Activated gamma-delta T cell (primary cell): ENCODE results near the gene RPL6.
"Not testable (repeated sequence)": the region's sequence is repeated elsewhere in the genome, so short reads cannot be mapped to it uniquely, and the experiment has no call there.

Experiments
- DNase-seq: peaks from one replicate; lab custom pipeline; 2025; lab: John Stamatoyannopoulos, UW

The RPL6 gene

DNA sequence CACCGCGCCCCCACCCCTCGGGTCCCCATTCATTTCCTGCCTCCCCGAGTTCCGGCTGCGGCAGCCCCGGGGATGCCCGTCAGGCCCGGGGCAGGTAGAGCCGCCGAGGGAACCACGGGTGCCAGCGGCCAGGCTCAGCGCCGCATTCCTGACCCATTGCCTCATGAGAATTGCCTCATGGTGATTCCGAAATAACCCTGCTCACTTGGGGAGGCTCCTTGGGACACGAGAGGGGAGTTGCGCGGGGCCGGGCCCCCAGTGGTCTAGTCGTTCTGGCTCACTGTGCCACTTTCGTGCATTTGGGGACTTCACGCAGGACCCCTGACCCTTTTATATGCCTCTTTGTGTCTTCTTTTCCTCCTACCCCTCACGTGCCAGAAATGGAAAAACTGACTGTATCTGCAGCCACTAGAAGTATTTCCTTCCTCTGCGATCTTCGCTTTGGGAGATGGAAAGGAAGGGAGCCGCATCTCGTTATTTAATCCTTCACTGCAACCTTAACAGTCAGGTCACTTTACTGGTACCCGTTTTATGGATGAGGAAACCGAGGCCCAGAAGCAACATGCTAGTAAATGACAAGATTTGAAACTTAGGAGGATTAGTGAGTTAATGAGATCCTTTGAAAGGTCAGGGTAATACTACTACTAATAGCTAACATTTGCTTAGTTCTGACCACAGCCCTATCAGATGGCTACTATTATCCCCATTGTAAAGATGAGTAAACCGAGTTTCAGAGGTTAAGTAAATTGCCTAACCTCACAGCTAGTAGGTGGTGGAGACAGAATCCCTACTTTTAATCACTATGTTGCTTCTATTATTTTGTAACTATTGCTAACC, 10.1 kb upstream of the RPL6 start:
- no peak for DNase-seq

GRCh38 chr12:112418608-112419296, 9.3 kb upstream of the RPL6 start, which contains the start of gene PTPN11:
Gene PTPN11 (plus strand): TSS chr12:112418947. CDS start chr12:112419112, 165 bp downstream.
- DNase-seq = peak; percentile 89

DNA sequence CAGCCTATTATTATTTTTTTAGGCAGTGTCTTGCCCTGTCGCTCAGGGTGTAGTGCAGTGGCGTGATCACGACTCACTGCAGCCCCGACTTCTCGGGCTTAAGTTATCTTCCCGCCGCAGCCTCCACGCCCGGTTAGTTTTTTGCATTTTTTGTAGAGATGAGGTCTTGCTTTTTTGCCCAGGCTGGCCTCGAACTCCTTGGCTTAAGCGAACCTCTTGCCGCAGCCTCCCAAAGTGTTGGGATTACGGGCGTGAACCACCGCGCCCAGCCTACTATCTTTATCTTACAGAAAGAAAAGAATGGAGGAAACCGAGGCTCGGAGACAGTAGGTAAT, 8.8 kb upstream of the RPL6 start:
- no peak for DNase-seq

GRCh38 chr12:112415457-112415856, 6.1 kb upstream of the RPL6 start:
- not testable (repeated sequence) for DNase-seq

DNA sequence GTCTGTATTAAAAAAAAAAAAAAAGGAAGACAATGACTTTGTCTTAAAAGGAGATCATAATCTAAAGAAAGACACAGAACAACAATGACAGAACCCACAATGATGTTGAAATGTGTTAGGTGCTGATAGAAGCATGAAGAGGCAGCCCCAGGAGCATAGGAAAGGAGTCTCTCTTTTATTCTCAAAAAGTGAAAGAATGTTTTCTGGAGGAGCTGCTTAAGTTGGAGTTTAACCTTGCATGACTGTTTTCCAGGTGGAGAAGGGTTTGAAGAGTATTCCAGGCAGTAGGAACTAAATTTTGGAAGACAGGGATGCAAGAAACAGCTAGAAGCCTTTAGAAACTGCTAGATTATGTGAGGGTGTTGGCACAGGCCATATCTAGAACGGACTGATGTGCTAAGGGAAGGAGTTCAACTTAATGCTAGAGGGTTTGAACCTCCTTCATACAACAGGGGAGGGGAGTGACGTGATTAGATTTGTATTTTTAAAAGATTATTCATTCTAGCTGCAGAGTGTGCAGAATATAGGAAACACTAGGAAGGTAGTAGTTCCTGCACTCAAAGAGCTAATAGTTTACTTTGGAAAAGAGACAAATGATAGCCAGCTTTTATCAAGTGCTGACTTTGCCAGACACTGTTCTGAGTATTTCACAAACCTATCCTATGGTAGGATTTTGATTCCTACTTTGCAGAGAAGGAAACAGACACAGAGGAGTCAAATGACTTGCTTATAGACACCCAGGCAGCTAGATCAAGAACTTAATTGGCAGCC, 4.6 kb upstream of the RPL6 start:
- no peak for DNase-seq

DNA sequence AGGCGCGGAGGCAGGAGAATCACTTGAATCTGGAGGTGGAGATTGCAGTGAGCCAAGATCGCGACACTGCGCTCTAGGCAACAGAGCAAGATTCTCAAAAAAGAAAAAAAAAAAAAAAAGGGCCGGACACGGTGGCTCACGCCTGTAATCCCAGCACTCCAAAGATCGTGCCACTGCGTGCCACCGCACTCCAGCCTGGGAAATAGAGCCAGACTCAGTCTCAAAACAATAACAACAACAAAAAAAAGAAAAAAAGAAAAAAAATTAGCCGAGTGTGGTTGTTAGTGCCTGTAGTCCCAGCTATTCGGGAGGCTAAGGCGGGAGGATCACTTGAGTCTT, 470 bp upstream of the RPL6 start:
- DNase-seq = no peak

- DNase-seq = no peak
Measured at GRCh38 chr12:112408621-112409020, 784 bp downstream of the RPL6 start.

GRCh38 chr12:112407683-112408082, 1.7 kb downstream of the RPL6 start:
- DNase-seq = not testable (repeated sequence)

DNA sequence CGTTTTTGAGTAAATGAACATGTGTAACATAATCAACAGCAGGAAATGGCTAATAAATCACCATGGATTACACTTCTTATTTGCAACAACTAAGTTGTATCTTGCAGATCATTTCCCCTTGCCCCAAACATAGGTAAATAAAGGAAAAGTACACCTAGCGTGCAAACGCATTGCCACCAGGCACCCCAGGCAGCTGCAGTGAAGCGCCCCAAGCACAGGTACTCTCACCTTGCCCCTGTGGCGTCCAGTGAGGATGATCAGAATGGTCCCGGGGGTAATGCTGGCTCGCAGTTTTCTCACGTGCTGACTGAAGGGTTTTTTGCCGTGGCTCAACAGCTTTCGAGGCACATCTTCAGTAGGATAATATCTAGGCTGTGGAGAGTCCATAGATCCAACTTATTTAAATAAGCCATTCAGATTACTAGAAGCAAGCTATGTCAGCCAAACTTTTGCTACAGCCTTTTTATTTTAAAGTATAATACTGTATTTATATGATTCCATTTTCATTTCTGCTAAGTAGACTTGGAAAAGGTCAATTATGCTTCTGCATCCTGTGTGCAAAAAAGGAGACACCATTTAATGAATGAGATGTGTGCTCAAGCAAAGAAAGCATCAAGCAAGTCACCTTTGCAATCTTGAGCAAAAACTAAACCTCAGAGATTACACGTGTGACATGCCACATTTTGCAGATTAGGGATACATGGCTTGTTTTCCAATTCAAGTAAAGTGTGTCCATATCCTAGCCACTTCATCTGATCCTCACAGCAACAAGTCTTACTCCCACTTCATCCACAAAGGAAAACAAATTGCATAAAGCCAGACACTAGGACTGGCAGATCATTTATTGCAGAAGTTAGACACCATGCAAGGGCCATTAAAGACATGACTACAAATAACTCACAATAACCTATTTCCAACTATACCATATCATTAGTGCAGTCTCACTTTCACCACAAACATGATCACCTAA, 2.6 kb downstream of the RPL6 start:
- DNase-seq = no peak

DNA sequence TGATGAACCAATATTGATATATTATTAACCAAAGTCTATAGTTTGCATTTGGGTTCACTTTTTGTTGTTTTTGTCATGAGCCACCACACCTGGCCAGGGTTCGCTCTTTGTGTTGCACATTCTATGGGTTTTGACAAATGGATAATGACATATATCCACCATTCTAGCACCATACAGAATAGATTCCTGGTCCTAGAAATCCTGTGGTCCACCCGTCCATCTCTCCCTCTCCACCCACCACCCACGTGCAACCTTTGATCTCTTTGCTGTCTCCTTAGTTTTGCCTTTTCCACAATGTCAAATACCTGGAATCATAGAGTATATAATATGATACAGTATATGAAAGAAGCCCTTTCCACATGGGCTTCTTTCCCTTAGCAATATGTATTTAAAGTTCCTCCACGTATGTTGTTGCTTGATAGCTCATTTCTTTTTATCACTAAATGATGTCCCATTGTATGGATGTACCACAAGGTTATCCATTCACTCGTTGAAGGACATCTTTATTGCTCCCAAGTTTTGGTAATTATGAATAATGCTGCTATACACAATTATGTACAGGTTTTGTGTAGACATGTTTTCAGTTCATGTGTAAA, 7.4 kb downstream of the RPL6 start:
- no peak for DNase-seq

DNA sequence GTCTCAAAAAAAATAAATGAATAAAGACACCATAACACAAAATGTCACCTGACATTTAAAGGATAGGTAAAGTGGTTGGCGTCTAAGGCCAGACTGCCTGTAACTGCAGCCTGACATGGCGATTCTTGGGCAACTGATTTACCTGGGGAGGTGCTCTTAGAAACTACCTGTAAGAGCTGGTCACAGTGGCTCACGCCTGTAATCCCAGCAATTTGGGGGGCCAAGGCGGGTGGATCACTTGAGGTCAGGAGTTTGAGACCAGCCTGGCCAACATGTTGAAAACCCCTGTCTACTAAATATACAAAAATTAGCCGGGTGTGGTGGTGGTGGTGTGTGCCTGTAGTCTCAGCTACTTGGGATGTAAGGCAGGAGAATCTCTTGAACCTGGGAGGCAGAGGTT, 8.4 kb downstream of the RPL6 start:
- DNase-seq = no peak

DNA sequence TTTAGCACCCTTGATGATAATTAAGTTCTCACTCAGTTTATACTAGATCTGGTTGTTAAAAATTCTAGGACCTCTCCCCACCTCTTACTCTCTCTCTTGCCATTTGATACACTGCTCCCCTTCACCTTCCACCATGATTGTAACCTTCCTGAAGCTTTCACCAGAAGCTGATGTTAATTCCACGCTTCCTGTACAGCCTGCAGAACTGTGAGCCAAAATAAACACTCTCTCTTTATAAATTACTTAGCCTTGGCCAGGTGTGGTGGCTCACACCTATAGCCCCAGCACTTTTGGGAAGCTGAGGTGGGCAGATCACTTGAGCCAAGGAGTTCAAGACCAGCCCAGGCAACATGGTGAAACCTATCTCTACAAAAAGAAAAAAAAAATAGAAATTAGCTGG, 16.1 kb downstream of the RPL6 start:
- no peak for DNase-seq

DNA sequence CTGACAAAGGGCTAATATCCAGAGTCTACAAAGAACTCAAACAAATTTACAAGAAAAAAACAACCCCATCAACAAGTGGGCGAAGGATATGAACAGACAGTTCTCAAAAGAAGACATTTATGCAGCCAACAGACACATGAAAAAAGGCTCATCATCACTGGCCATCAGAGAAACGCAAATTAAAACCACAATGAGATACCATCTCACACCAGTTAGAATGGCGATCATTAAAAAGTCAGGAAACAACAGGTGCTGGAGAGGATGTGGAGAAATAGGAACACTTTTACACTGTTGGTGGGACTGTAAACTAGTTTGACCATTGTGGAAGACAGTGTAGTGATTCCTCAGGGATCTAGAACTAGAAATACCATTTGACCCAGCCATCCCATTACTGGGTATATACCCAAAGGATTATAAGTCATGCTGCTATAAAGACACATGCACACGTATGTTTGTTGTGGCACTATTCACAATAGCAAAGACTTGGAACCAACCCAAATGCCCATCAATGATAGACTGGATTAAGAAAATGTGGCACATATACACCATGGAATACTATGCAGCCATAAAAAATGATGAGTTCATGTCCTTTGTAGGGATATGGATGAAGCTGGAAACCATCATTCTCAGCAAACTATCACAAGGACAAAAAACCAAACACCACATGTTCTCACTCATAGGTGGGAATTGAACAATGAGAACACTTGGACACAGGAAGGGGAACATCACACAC, 19.3 kb downstream of the RPL6 start:
- not testable (repeated sequence) for DNase-seq

DNA sequence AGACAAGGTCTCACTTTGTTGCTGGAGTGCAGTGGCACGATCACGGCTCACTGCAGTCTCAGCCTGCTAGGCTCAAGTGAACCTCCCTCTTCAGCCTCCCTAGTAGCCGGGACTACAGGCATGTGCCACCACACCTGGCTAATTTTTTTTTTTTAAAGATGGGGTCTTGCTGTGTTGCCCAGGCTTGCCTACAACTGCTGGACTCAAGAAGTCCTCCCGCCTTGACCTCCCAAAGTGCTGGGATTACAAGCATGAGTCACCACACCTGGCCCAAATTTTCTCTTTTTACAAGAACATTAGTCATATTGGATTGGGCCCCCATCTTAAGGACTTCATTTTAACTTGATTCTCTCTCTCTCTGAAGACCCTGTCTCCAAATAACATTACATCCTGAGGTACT, 20.2 kb downstream of the RPL6 start:
- DNase-seq = no peak

- no peak for DNase-seq
Measured at GRCh38 chr12:112386726-112387125, 22.7 kb downstream of the RPL6 start.

DNA sequence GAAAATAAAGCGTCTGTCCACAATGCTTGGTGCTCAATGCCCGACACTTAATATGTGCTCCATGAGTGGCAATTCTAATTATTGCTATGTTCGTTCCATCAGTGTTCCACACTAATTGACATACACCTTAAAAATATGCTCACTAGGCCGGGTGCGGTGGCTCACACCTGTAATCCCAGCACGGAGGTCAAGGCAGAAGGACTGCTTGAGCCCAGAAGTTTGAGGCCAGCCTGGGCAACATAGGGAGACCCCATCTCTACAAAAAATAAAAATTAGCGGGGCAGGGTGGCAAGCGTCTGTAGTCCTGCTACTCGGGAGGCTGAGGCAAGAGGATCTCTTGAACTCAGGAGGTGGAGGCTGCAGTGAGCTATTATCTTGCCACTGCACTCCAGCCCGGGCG, 26.5 kb downstream of the RPL6 start:
- DNase-seq = no peak

GRCh38 chr12:112381883-112382796, 27.3 kb downstream of the RPL6 start, which contains the start of gene HECTD4:
Gene HECTD4 (minus strand): TSS chr12:112382431. CDS start chr12:112382128, 303 bp downstream.
- peak; percentile 86 for DNase-seq

GRCh38 chr12:112381406-112381882, 28.0 kb downstream of the RPL6 start:
- DNase-seq = peak; percentile 44
